H1 (cell line): Measurements from ENCODE around the gene WDR75. TPM values are rescaled to one million over a fixed set of nuclear protein-coding genes. Genes with fewer than 3 reads are reported as not detected.

Source experiments
- CHD1 ChIP-seq: IDR thresholded peaks from 2 replicates; pipeline ENCODE4 v1.6.1; 2012; ENCODE audit warnings: low read depth, low read length, improper control_type of control experiment
- polyA plus RNA-seq, 7 experiments: library from polyadenylated mRNA; depleted of rRNA in 3 of 7; stranded (reverse) in 5 of 7; unstranded in 2 of 7; fragments of >200 nt in 5 of 7; fragments of 200-250 nt in 2 of 7; gene quantifications; 1 replicate in 5 of 7; 2 replicates in 1 of 7; 4 replicates in 1 of 7; pipeline versions ENCODE4 v1.2.1 to v1.2.3, GENCODE V29; 2011 to 2013; ENCODE audit warnings: missing spikeins in 2 of 7, mixed read lengths in 2 of 7
- total RNA-seq: library from RNA; stranded (reverse); fragmentation: NEBNext Ultra II Directional; extraction: Animal tissue kit (Norgen Biotek cat#: 25700); gene quantifications from 2 replicates; pipeline ENCODE4 v1.2.1, GENCODE V29; 2021
- TF ChIP-seq, protein P1 (sequence below): IDR thresholded peaks from 2 replicates; pipeline ENCODE4 v1.6.1; 2012; ENCODE audit warnings: low read length, inconsistent platforms

The WDR75 gene
- total and polyA plus RNA-seq, 2 of the 8 experiments (the other 6 are each of a cell fraction or from before 2014, with no cell fraction given), result 26.9 to 77.1 TPM

DNA sequence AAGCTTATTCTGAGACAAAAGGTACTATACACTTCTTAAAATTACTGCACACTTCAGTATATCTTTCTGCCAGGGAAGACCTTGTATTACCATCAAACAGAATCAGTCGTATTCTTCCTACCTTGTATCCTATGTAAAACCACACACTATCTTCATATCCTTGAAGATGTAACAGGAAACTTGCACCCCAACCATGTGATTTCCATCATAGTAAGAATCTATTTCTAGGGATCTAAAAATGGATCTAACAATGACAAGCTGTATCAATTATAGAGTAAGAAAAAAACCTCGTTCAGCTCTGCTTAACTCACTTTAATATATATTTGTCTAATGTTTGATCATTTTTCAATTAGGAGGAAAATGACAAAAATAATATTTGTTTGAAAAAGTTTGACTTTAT is 60.2 kb downstream of the WDR75 start (continued):
- TF ChIP-seq, protein P1, sequence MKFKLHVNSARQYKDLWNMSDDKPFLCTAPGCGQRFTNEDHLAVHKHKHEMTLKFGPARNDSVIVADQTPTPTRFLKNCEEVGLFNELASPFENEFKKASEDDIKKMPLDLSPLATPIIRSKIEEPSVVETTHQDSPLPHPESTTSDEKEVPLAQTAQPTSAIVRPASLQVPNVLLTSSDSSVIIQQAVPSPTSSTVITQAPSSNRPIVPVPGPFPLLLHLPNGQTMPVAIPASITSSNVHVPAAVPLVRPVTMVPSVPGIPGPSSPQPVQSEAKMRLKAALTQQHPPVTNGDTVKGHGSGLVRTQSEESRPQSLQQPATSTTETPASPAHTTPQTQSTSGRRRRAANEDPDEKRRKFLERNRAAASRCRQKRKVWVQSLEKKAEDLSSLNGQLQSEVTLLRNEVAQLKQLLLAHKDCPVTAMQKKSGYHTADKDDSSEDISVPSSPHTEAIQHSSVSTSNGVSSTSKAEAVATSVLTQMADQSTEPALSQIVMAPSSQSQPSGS, result no peak
- TF ChIP-seq CHD1, result no peak
